HepG2 (cell line): ENCODE measurements around the gene ALOX5AP. TPM values are rescaled to one million over a fixed set of nuclear protein-coding genes. Genes with fewer than 3 reads are reported as not detected.

Experiments
- CEBPB ChIP-seq: IDR thresholded peaks from 2 replicates; pipeline ENCODE4 v1.6.1; 2011; ENCODE audit warnings: low read depth, low read length, improper control_type of control experiment, borderline replicate concordance
- GATAD2A ChIP-seq: IDR thresholded peaks from 2 replicates; pipeline ENCODE4 v1.6.1; 2016
- HNF4G ChIP-seq, 2 experiments: sonication (generic) in 1 of 2; formaldehyde crosslinking in 1 of 2; IDR thresholded peaks; 2 replicates each; pipeline versions ENCODE4 v1.4.0 to v1.6.1; 2011 to 2020; ENCODE audit warnings: borderline replicate concordance in 2 of 2, low read depth in 2 of 2, mild to moderate bottlenecking in 2 of 2, low read length in 1 of 2, missing genetic modification reagents in 1 of 2, moderate library complexity in 1 of 2
- HNRNPUL1 ChIP-seq: fragments of 200-400 bp; formaldehyde crosslinking; IDR thresholded peaks from 2 replicates; pipeline ENCODE4 v1.6.1; 2017; ENCODE audit warnings: low read depth, mild to moderate bottlenecking, low read length, moderate library complexity
- KLF11 ChIP-seq: IDR thresholded peaks from 2 replicates; pipeline ENCODE4 v1.6.1; 2016; ENCODE audit warnings: missing compliant biosample characterization
- MAFF ChIP-seq: IDR thresholded peaks from 2 replicates; pipeline ENCODE4 v1.6.1; 2011; ENCODE audit warnings: low read depth, low read length, improper control_type of control experiment
- MXI1 ChIP-seq: IDR thresholded peaks from 3 replicates; pipeline ENCODE4 v1.6.1; 2012; ENCODE audit warnings: low read depth, low read length, inconsistent platforms, borderline replicate concordance
- NR2F2 ChIP-seq: IDR thresholded peaks from 2 replicates; pipeline ENCODE4 v1.6.1; 2012; ENCODE audit warnings: low read depth, inconsistent platforms, borderline replicate concordance
- PBX2 ChIP-seq: IDR thresholded peaks from 2 replicates; pipeline ENCODE4 v1.6.1; 2016; ENCODE audit warnings: control low read depth
- RELA ChIP-seq: sonication (generic); formaldehyde crosslinking; IDR thresholded peaks from 2 replicates; pipeline ENCODE4 v1.4.0; 2020; ENCODE audit warnings: missing genetic modification reagents
- TAF15 ChIP-seq: fragments of 200-400 bp; formaldehyde crosslinking; IDR thresholded peaks from one replicate; pipeline ENCODE4 v1.6.1; 2018; ENCODE audit warnings: mild to moderate bottlenecking, low read depth, low read length; ENCODE audit not compliant: poor library complexity, severe bottlenecking
- XRCC5 ChIP-seq: fragments of 200-400 bp; formaldehyde crosslinking; optimal IDR thresholded peaks from 2 replicates; pipeline ENCODE3; 2017; ENCODE audit warnings: mild to moderate bottlenecking, low read length
- ZBTB21 ChIP-seq: sonication (generic); formaldehyde crosslinking; IDR thresholded peaks from 2 replicates; pipeline ENCODE4 v1.4.0; 2020; ENCODE audit warnings: missing genetic modification reagents
- ZNF558 ChIP-seq: sonication (generic); formaldehyde crosslinking; IDR thresholded peaks from 2 replicates; pipeline ENCODE4 v1.9.0; 2022; ENCODE audit warnings: mild to moderate bottlenecking, missing genetic modification reagents, borderline replicate concordance
- ZNF563 ChIP-seq: sonication (generic); formaldehyde crosslinking; IDR thresholded peaks from 2 replicates; pipeline ENCODE4 v1.8.0; 2022; ENCODE audit warnings: mild to moderate bottlenecking, moderate library complexity, missing genetic modification reagents
- ZNF713 ChIP-seq: sonication (generic); formaldehyde crosslinking; IDR thresholded peaks from 2 replicates; pipeline ENCODE4 v1.4.0; 2020; ENCODE audit warnings: mild to moderate bottlenecking, missing genetic modification reagents
- ZNF749 ChIP-seq: sonication (generic); formaldehyde crosslinking; IDR thresholded peaks from 2 replicates; pipeline ENCODE4 v1.8.0; 2022; ENCODE audit warnings: mild to moderate bottlenecking, missing genetic modification reagents, moderate library complexity, borderline replicate concordance
- ZSCAN31 ChIP-seq: sonication (generic); formaldehyde crosslinking; IDR thresholded peaks from 2 replicates; pipeline ENCODE4 v1.5.0; 2020; ENCODE audit warnings: low read depth, mild to moderate bottlenecking, missing genetic modification reagents
- polyA plus RNA-seq, 8 experiments: library from polyadenylated mRNA; depleted of rRNA in 3 of 8; stranded (reverse) in 7 of 8; unstranded in 1 of 8; fragments of >200 nt; fragmentation: Illumina TruSeq in 4 of 8; extraction: Trizol in 4 of 8; gene quantifications; 2 replicates each; pipeline versions ENCODE4 v1.2.1 to v1.2.3, GENCODE V29; 2011 to 2016; ENCODE audit warnings: low read depth in 4 of 8, missing spikeins in 1 of 8, mixed read lengths in 1 of 8; ENCODE audit not compliant: insufficient read depth in 1 of 8
- total RNA-seq, 5 experiments: library from RNA; depleted of rRNA; stranded (reverse); fragments of >200 nt; fragmentation: Illumina TruSeq; extraction: Trizol; gene quantifications; 2 replicates each; pipeline ENCODE4 v1.2.3, GENCODE V29; 2016; ENCODE audit warnings: low read depth in 1 of 5
- TF ChIP-seq, protein P1 (sequence below): sonication (generic); formaldehyde crosslinking; IDR thresholded peaks from 2 replicates; pipeline ENCODE4 v1.5.1; 2020; ENCODE audit warnings: missing genetic modification reagents, mild to moderate bottlenecking, borderline replicate concordance
- TF ChIP-seq, protein P2 (sequence below): sonication (generic); formaldehyde crosslinking; IDR thresholded peaks from 2 replicates; pipeline ENCODE4 v1.5.1; 2020; ENCODE audit warnings: missing genetic modification reagents, mild to moderate bottlenecking, borderline replicate concordance
- TF ChIP-seq, protein P3 (sequence below): sonication (generic); formaldehyde crosslinking; conservative IDR thresholded peaks from 2 replicates; pipeline ENCODE4 v1.8.1; 2023; ENCODE audit warnings: missing genetic modification reagents

Gene ALOX5AP
- total and polyA plus RNA-seq, 2 of the 13 experiments (the other 11 are each of a cell fraction or from before 2014, with no cell fraction given) = 0.97 to 1.2 TPM

GRCh38 chr13:30718661-30719524, 16.4 kb upstream of the ALOX5AP start (continued):
- TF ChIP-seq ZNF563 (CRISPR knock-in tag) = no peak
- no peak for TF ChIP-seq ZSCAN31
- TF ChIP-seq ZNF713 (CRISPR knock-in tag) = no peak
- TF ChIP-seq, protein P1, sequence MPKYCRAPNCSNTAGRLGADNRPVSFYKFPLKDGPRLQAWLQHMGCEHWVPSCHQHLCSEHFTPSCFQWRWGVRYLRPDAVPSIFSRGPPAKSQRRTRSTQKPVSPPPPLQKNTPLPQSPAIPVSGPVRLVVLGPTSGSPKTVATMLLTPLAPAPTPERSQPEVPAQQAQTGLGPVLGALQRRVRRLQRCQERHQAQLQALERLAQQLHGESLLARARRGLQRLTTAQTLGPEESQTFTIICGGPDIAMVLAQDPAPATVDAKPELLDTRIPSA (CRISPR knock-in tag) = no peak
- TF ChIP-seq ZBTB21 (CRISPR knock-in tag) = no peak
- TF ChIP-seq, protein P2, sequence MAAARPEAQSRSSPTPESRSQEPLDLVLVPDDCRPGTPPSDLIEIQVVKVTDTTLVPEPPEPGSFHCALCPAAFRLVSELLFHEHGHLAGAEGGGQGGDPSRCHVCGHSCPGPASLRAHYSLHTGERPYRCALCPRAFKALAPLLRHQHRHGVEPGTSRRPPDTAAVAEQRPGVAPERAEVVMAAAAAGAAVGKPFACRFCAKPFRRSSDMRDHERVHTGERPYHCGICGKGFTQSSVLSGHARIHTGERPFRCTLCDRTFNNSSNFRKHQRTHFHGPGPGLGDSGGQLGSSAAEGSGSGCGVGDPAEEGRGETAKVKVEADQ (CRISPR knock-in tag) = no peak
- no peak for TF ChIP-seq MAFF
- peak; percentile 55; the same call in 1 of the 2 replicates for TF ChIP-seq NR2F2
- TF ChIP-seq, protein P3, sequence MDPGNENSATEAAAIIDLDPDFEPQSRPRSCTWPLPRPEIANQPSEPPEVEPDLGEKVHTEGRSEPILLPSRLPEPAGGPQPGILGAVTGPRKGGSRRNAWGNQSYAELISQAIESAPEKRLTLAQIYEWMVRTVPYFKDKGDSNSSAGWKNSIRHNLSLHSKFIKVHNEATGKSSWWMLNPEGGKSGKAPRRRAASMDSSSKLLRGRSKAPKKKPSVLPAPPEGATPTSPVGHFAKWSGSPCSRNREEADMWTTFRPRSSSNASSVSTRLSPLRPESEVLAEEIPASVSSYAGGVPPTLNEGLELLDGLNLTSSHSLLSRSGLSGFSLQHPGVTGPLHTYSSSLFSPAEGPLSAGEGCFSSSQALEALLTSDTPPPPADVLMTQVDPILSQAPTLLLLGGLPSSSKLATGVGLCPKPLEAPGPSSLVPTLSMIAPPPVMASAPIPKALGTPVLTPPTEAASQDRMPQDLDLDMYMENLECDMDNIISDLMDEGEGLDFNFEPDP (CRISPR knock-in tag) = no peak
- TF ChIP-seq XRCC5 = no peak
- TF ChIP-seq KLF11 = no peak
- no peak for TF ChIP-seq ZNF558 (CRISPR knock-in tag)
- TF ChIP-seq HNF4G (IDR thresholded peaks at IDR 0.05; ENCODE audit: borderline replicate concordance, low read depth, low read length) = no peak
- no peak for TF ChIP-seq HNF4G (CRISPR knock-in tag; IDR thresholded peaks at IDR 0.05; ENCODE audit: borderline replicate concordance, low read depth)
- TF ChIP-seq CEBPB = 0 out of 2 replicates have a peak, but pooled peaks have one; percentile 7
- TF ChIP-seq HNRNPUL1 = no peak
- no peak for TF ChIP-seq ZNF749
- TF ChIP-seq TAF15 = no peak
- TF ChIP-seq RELA (CRISPR knock-in tag) = no peak
- no peak for TF ChIP-seq MXI1
- no peak for TF ChIP-seq PBX2
- TF ChIP-seq GATAD2A (CRISPR knock-in tag) = no peak
